Ascending aorta (tissue), 2 donors: ENCODE measurements around the gene TRIP13. TPM values are rescaled to one million over a fixed set of nuclear protein-coding genes. Genes with fewer than 3 reads are reported as not detected.
"Not testable (repeated sequence)": the region's sequence is repeated elsewhere in the genome, so short reads cannot be mapped to it uniquely, and the experiment has no call there.

Source experiments
- DNase-seq, 2 donors: peaks; one replicate each; pipeline ENCODE4 v3.0.0-alpha.2; 2019; ENCODE audit warnings: low spot score in 2 of 2
- H3K27ac ChIP-seq, 2 donors: fragments of 200-600 bp; sonication (generic); one replicate each; pipeline ENCODE4 v1.5.1; 2016 to 2017; ENCODE audit warnings: mild to moderate bottlenecking in 1 of 2
- H3K27me3 ChIP-seq: fragments of 200-600 bp; sonication (generic); one replicate; pipeline ENCODE4 v1.5.1; 2017
- H3K36me3 ChIP-seq, 2 donors: fragments of 200-600 bp; sonication (generic); one replicate each; pipeline ENCODE4 v1.5.1; 2016
- H3K4me1 ChIP-seq, 2 donors: fragments of 200-600 bp; sonication (generic); one replicate each; pipeline ENCODE4 v1.5.1; 2016 to 2017; ENCODE audit warnings: mild to moderate bottlenecking in 1 of 2
- H3K4me3 ChIP-seq, 2 donors: fragments of 200-600 bp; sonication (generic); one replicate each; pipeline ENCODE4 v1.5.1; 2016 to 2017; ENCODE audit warnings: mild to moderate bottlenecking in 1 of 2
- H3K9me3 ChIP-seq, 2 donors: fragments of 200-600 bp; sonication (generic); one replicate each; pipeline ENCODE4 v1.5.1; 2016
- CTCF ChIP-seq, 3 experiments: fragments of 200-600 bp in 2 of 3; fragments of 450-650 bp in 1 of 3; sonication (generic) in 2 of 3; IDR thresholded peaks; one replicate each; pipeline ENCODE4 v1.5.1; 2016 to 2019; ENCODE audit warnings: antibody characterized with exemption in 3 of 3, mild to moderate bottlenecking in 1 of 3, moderate library complexity in 1 of 3
- intact Hi-C: fragments of 100-400 bp; cut with DNase I; formaldehyde crosslinking; loops from one replicate; pipeline ENCODE4 v1.15.1; 2023
- total RNA-seq: library from RNA; depleted of rRNA; stranded (reverse); fragments of >200 nt; gene quantifications from one replicate; pipeline ENCODE4 v1.1.0, GENCODE V29; 2016

Gene TRIP13
- total RNA-seq, 1 donor from 2014 or later: not detected

GRCh38 chr5:935510-936084 lies 42.9 kb downstream of the TRIP13 start:
- no peak for TF ChIP-seq CTCF (IDR thresholded peaks at IDR 0.05)
- intact Hi-C loops: no loop called here
- Histone ChIP-seq H3K9me3 (no peaks in the 10 kb centered on the region), H3K4me3 (no peak overlapping the region), H3K27me3 (no peaks in the 10 kb centered on the region), H3K36me3 (no peaks in the 10 kb centered on the region), H3K27ac (no peak overlapping the region), H3K4me1 (no peaks in the 10 kb centered on the region)
- DNase-seq: no peak

- intact Hi-C loops: no loop called here
These were observed 43.8 kb downstream of the TRIP13 start for GRCh38 chr5:936149-937144.

GRCh38 chr5:937151-937924 lies 44.7 kb downstream of the TRIP13 start:
- no peaks in the 10 kb centered on the region for H3K9me3 ChIP-seq
- DNase-seq: no peak
- no peak overlapping the region for H3K4me3 ChIP-seq
- H3K36me3 ChIP-seq: no peaks in the 10 kb centered on the region
- TF ChIP-seq CTCF (IDR thresholded peaks at IDR 0.05): no peak
- no peaks in the 10 kb centered on the region for H3K4me1 ChIP-seq
- H3K27ac ChIP-seq: no peak overlapping the region
- no peaks in the 10 kb centered on the region for H3K27me3 ChIP-seq
- intact Hi-C loops: no loop called here

More at GRCh38 chr5:936149-937144, 43.8 kb downstream of the TRIP13 start:
- no peak for TF ChIP-seq CTCF (IDR thresholded peaks at IDR 0.05)
- Histone ChIP-seq H3K27ac (no peak overlapping the region), H3K4me1 (no peaks in the 10 kb centered on the region), H3K9me3 (no peaks in the 10 kb centered on the region), H3K27me3 (no peaks in the 10 kb centered on the region), H3K4me3 (no peak overlapping the region), H3K36me3 (no peaks in the 10 kb centered on the region)
- no peak for DNase-seq

- H3K27me3 ChIP-seq: no peaks in the 10 kb centered on the region
- intact Hi-C loops: no loop called here
- H3K27ac ChIP-seq: no peak overlapping the region
- TF ChIP-seq CTCF (IDR thresholded peaks at IDR 0.05): no peak
- no peak for DNase-seq
- no peak overlapping the region for H3K4me3 ChIP-seq
- no peaks in the 10 kb centered on the region for H3K9me3 ChIP-seq
- no peaks in the 10 kb centered on the region for H3K4me1 ChIP-seq
- no peaks in the 10 kb centered on the region for H3K36me3 ChIP-seq
These were observed 46.7 kb downstream of the TRIP13 start for GRCh38 chr5:939368-939767.

GRCh38 chr5:940741-941140 lies 48.1 kb downstream of the TRIP13 start:
- H3K27ac ChIP-seq, H3K27me3 ChIP-seq, H3K9me3 ChIP-seq, intact Hi-C loops, H3K36me3 ChIP-seq, DNase-seq, H3K4me3 ChIP-seq, H3K4me1 ChIP-seq: not testable (repeated sequence)
